ENCODE results near the gene COP1. TPM values are rescaled to one million over a fixed set of nuclear protein-coding genes. Genes with fewer than 3 reads are reported as not detected.

The COP1 gene
- polyA plus RNA-seq, 3 donors = 44.0 to 74.2 (median 68.6) TPM

DNA sequence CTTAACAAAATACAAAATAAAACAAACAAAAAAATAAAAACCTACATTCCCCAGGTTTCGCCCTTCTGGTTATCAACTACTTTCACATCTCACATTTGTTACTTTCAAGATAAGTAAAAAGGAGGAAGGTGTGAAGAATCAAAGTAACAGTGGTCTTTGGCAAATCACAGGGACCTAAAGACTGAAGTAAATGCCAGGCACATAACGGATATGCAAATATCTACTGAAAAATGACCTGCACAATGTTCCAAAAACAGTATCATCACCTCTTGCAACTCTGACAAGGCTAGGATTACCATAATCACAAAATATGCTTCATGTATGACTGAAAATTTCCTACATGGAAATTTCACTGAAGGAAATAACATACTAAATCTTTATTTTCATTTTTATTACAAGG, 29.3 kb downstream of the COP1 start:
- peak overlapping the region in 3 of 7 donors; percentile 38 to 52 (median 40) for H3K27ac Mint-ChIP-seq
- no peaks in the 10 kb centered on the region for H3K27me3 ChIP-seq (ENCODE audit: control insufficient read depth in 2 of 2, insufficient read depth in 2 of 2, low read length in 2 of 2)
- intact Hi-C loops (cut with micrococcal nuclease) = no loop called here
- no peak overlapping the region for H3K4me3 ChIP-seq (replicated peaks in 1 of 3; ENCODE audit: low read depth in 2 of 3, low read length in 3 of 3)
- H3K36me3 Mint-ChIP-seq = peaks cover 52 to 74% of the 10 kb centered on the region in 2 donors
- peaks cover 0 to 2% (median 0%) of the 10 kb centered on the region in 3 donors for H3K27me3 Mint-ChIP-seq (ENCODE audit: low read depth in 3 of 3)
- no peak for DNase-seq
- peaks cover 54 to 87% of the 10 kb centered on the region in 2 donors for H3K36me3 ChIP-seq (replicated peaks in 1 of 2; ENCODE audit: control insufficient read depth in 1 of 2, insufficient read depth in 2 of 2, low read length in 2 of 2)
- TF ChIP-seq CTCF (IDR thresholded peaks at IDR 0.05) = no peak
- no peaks in the 10 kb centered on the region for H3K4me1 ChIP-seq (ENCODE audit: control insufficient read depth in 1 of 2, insufficient read depth in 2 of 2, low read length in 2 of 2)
- H2AFZ ChIP-seq (ENCODE audit: insufficient read depth, low read depth, low read length, poor library complexity, severe bottlenecking) = no peak overlapping the region
- H3K27ac ChIP-seq (ENCODE audit: low read depth in 1 of 2, low read length in 2 of 2) = peak overlapping the region in 1 of 2 donors; percentile 54
- no peaks in the 10 kb centered on the region for H3K9me3 ChIP-seq (replicated peaks in 1 of 2; ENCODE audit: control insufficient read depth in 1 of 2, insufficient read depth in 1 of 2, low read length in 2 of 2)
- peaks cover 0 to 6% (median 0%) of the 10 kb centered on the region in 7 donors for H3K9me3 Mint-ChIP-seq
- 83% methylated on average over 1 of the region's 2 CpGs for WGBS (ENCODE audit: insufficient coverage)
- peaks cover 99% of the 10 kb centered on the region for H4K20me1 ChIP-seq (ENCODE audit: insufficient read depth, low read length)
- H3K4me1 Mint-ChIP-seq = peaks cover 4% of the 10 kb centered on the region
- no peak overlapping the region for H3K4me3 Mint-ChIP-seq
- H3K9ac ChIP-seq (ENCODE audit: insufficient read depth, low read length, poor library complexity, severe bottlenecking) = no peak overlapping the region
- H3K79me2 ChIP-seq (ENCODE audit: insufficient read depth, low read length) = peaks cover 98% of the 10 kb centered on the region
- H3K4me2 ChIP-seq (replicated peaks; ENCODE audit: extremely low read depth, low read length, poor library complexity, severe bottlenecking) = no peak overlapping the region

DNA sequence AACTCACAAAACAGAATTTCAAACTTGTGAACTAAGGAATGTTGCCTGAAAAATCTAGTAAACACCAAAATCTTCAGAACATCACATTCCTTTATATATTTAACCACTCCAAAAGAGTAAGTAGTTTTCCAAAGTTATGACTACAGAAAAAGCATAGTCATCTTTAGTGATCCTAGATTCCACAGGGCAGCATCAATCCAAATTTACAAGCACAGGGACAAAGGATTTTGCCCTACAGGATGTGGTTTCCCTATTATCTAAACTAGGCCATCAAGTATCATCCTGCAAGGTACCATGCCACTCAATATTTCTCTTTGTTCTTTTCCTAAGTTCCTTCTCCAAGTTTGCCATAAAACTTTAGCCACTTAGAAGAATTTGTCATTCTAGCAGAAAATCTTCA, 33.0 kb downstream of the COP1 start:
- peaks cover 95% of the 10 kb centered on the region for H3K79me2 ChIP-seq (ENCODE audit: insufficient read depth, low read length)
- no peak overlapping the region for H3K4me2 ChIP-seq (replicated peaks; ENCODE audit: extremely low read depth, low read length, poor library complexity, severe bottlenecking)
- no peak overlapping the region for H2AFZ ChIP-seq (ENCODE audit: insufficient read depth, low read depth, low read length, poor library complexity, severe bottlenecking)
- intact Hi-C loops (cut with micrococcal nuclease) = no loop called here
- peaks cover 54 to 85% of the 10 kb centered on the region in 2 donors for H3K36me3 ChIP-seq (replicated peaks in 1 of 2; ENCODE audit: control insufficient read depth in 1 of 2, insufficient read depth in 2 of 2, low read length in 2 of 2)
- no peaks in the 10 kb centered on the region for H3K27me3 Mint-ChIP-seq (ENCODE audit: low read depth in 3 of 3)
- no peaks in the 10 kb centered on the region for H3K9me3 ChIP-seq (replicated peaks in 1 of 2; ENCODE audit: control insufficient read depth in 1 of 2, insufficient read depth in 1 of 2, low read length in 2 of 2)
- H3K27ac ChIP-seq (ENCODE audit: low read depth in 1 of 2, low read length in 2 of 2) = no peak overlapping the region
- H4K20me1 ChIP-seq (ENCODE audit: insufficient read depth, low read length) = peaks cover 99% of the 10 kb centered on the region
- H3K4me3 ChIP-seq (replicated peaks in 1 of 3; ENCODE audit: low read depth in 2 of 3, low read length in 3 of 3) = no peak overlapping the region
- peaks cover 59 to 79% of the 10 kb centered on the region in 2 donors for H3K36me3 Mint-ChIP-seq
- H3K4me3 Mint-ChIP-seq = no peak overlapping the region
- no peak overlapping the region for H3K9ac ChIP-seq (ENCODE audit: insufficient read depth, low read length, poor library complexity, severe bottlenecking)
- no peak for DNase-seq
- no peak for TF ChIP-seq CTCF (IDR thresholded peaks at IDR 0.05)
- H3K27ac Mint-ChIP-seq = peak overlapping the region in 2 of 7 donors; percentile 2 to 63
- no peaks in the 10 kb centered on the region for H3K27me3 ChIP-seq (ENCODE audit: control insufficient read depth in 2 of 2, insufficient read depth in 2 of 2, low read length in 2 of 2)
- no peaks in the 10 kb centered on the region for H3K4me1 ChIP-seq (ENCODE audit: control insufficient read depth in 1 of 2, insufficient read depth in 2 of 2, low read length in 2 of 2)
- H3K9me3 Mint-ChIP-seq = peaks cover 0 to 6% (median 0%) of the 10 kb centered on the region in 7 donors
- peaks cover 4% of the 10 kb centered on the region for H3K4me1 Mint-ChIP-seq

All from CD14-positive monocyte (primary cell).